ENCODE measurements around the gene DOCK1. TPM values are rescaled to one million over a fixed set of nuclear protein-coding genes. Genes with fewer than 3 reads are reported as not detected.

The DOCK1 gene
- total RNA-seq, 4 donors from 2014 or later = 31.3 to 82.3 (median 44.1) TPM

DNA sequence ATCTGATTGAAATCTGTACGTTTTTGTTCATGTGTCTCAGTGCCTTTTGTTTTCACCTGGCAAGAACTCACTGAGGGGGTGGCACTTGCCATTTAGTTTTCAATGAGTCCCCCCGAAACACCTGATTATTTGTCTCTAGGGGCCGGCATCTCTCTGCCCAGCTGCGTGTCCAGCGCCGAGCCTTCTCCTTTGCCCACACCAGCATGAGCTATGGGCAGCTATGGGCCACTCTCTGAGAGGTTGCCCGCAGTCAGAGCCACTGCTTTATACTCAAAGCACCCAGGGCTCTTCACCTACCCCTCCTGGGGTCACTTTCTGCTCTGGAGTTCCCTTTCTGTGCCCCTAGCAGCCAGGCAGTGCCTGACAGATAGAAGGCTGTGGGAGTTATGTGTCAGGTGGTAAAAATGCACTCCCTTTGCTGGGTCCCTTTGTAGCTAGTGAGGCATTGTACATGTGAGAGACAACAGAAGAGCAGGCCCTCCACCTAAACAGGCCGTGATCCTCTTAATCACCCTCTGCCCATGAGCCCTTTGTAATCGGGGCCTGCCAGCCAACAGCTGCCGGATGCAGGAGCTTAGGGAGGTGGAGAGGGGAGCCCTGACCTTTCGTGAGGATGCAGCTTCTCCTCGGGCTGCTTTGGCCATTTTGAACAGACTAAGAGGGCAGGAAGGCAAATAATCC, 510.8 kb downstream of the DOCK1 start:
- TF ChIP-seq, protein P1, sequence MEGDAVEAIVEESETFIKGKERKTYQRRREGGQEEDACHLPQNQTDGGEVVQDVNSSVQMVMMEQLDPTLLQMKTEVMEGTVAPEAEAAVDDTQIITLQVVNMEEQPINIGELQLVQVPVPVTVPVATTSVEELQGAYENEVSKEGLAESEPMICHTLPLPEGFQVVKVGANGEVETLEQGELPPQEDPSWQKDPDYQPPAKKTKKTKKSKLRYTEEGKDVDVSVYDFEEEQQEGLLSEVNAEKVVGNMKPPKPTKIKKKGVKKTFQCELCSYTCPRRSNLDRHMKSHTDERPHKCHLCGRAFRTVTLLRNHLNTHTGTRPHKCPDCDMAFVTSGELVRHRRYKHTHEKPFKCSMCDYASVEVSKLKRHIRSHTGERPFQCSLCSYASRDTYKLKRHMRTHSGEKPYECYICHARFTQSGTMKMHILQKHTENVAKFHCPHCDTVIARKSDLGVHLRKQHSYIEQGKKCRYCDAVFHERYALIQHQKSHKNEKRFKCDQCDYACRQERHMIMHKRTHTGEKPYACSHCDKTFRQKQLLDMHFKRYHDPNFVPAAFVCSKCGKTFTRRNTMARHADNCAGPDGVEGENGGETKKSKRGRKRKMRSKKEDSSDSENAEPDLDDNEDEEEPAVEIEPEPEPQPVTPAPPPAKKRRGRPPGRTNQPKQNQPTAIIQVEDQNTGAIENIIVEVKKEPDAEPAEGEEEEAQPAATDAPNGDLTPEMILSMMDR (IDR thresholded peaks at IDR 0.05) = no peak
- DNase-seq (ENCODE audit: low spot score) (no peak), ATAC-seq (ENCODE audit: low FRiP score) (no peak)

DNA sequence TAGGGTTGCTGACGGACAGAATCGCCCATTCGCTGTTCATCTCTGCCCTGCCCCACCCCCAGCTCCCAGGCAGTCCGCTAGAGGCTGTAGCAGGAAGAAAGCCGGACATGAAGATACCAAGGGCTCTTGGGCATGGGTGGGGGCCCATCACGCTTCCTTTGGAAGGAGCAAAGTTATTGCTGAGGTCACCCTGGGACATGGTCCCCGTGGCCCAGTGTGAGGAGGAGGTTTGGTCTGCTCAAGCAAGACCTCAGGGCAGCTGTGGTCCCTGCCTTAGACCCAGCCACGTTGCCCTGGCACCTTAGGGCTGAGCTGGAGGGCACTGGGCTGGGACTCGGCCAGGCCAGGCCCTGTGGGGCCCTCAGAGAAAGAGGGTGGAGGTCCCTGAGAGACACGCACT, 511.8 kb downstream of the DOCK1 start:
- TF ChIP-seq, protein P1 (IDR thresholded peaks at IDR 0.05) = no peak
- DNase-seq (ENCODE audit: low spot score) (no peak), ATAC-seq (ENCODE audit: low FRiP score) (no peak)

DNA sequence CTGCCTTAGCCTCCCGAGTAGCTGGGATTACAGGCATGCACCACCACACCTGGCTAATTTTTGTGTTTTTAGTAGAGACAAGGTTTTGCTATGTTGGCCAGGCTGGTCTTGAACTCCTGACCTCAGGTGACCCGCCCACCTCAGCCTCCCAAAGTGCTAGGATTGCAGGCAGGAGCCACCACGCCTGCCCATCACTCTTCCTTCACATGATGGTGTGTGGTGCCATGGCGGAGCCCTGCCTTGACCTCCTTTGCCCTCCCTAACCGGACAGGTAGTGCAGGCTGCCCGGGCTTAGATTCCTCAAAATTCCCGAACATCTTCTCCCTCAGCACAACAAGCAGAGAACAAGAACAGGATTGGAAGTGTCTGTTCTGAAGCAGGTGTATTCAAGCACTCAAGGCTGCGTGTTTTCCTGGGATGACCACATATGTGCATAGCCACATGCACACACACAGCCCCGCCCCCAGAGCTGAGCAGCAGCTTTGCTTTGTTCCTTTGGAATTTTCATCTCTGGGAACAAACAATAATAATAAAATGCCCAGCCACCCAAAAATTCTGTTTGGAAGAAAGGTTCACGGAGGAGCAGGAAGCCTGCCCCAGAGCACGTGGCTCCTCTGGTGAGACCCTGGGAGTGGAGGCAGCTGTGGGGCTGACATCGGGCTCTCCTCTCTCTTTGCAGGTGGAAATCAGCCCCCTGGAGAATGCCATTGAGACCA, 512.6 kb downstream of the DOCK1 start:
- no peak for ATAC-seq (ENCODE audit: low FRiP score)

DNA sequence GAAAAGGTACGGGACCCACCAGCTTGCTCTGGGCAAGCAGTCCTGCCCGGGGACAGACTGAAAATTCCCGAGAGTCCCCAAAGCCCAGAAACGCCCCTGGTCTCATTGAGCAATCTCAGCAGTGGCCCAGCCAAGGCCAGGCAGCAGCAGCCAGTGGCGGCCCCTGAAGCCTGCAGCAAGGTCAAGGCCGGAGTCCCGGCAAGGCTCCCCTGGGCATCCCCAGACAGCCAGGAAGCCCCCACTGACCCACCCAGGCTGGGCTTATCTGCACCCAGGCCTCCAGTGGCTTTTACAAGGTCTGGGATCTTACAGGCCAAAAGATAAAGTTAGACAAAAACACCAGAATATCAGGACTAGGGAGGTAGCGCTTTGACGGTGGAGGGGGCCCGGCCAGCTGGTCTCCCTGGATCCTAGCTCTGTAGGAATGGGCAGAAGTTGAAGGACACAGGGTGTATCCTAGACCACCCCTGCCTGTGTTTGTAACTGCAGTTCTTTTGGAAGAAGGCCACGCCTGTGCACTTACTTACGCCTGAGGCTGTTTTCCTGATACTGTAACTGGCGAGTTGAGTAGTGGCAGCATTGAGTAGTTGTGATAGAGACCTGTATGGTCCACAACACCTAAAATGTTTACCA, 513.4 kb downstream of the DOCK1 start:
- no peak for ATAC-seq (ENCODE audit: low FRiP score)
- TF ChIP-seq, protein P1 (IDR thresholded peaks at IDR 0.05) = no peak
- DNase-seq (ENCODE audit: low spot score) = no peak

More for the DNA sequence above, 512.6 kb downstream of the DOCK1 start:
- no peak for DNase-seq (ENCODE audit: low spot score)
- TF ChIP-seq, protein P1 (IDR thresholded peaks at IDR 0.05) = no peak

DNA sequence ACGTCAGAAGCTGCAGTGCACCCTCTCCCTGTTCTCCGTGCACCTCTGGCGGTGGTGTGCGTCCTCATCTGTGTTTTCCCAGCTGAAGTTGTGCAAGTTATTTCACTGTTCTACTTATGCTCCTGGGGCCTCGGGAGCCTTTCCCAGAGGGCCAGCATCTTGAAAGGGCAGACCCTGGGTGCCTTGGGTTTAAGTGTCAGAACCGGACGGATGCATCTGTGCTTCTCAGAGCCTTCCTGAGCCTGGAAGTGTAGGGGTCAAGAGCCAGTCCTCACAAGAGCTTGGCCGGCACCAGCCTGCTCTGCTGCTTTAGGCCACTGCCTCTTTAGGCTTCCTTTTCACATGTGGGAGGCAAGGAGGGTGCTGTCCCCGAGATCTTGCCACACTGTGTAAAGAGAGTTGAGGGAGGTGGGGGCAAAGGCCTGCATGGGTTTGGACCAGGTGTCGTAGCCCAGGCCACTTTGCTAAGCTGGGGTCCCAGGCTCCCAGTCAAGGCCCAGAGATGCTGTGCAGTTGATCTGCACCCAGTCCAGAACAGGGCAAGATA, 515.0 kb downstream of the DOCK1 start:
- TF ChIP-seq, protein P1 (IDR thresholded peaks at IDR 0.05) = no peak
- no peak for ATAC-seq (ENCODE audit: low FRiP score)
- DNase-seq (ENCODE audit: low spot score) = no peak

DNA sequence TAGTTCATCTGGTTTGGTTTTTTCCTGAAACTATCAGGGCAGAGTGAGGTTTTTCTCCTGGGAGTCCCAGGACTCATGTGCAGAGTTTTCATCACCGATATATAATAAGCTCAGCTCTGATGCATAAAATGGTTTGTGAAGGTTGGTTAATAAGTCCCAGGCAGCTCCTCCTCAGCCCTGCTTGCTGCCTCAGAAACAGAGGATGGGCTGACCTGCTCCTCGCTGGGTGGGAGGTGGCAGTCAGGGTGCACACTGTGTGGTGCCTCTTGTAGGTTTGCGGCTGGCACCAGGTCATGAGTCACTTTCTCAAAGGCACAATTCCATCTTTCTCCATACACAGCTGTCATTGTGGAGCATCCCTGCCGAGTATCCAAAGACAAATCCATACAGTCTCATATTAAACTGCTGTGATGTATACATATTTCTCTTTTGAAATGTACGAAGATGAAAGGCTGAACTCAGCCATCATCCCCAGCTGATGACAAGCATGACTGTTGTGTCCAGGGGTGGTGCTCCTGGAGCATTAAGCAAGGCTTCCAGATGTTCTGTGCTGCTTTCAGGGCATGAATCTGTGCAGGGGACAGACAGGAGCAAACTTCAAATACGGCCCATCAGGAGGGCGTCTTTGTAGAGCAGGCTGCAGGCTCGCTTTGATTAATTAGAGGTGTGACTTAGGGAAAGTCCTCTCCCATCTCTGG, 518.1 kb downstream of the DOCK1 start:
- TF ChIP-seq, protein P1 (IDR thresholded peaks at IDR 0.05) = no peak
- no peak for ATAC-seq (ENCODE audit: low FRiP score)
- no peak for DNase-seq (ENCODE audit: low spot score)

Data from omental fat pad (tissue), 4 donors.